Hematopoietic multipotent progenitor cell treated with erythropoietin and hydrocortisone succinate and interleukin-3 and kit ligand, for 6 days (in vitro differentiated cells): ENCODE results near the gene ARMC2.
A peak's percentile ranks its signal among the peaks of the same experiment; 100 is the strongest.

Source experiments
- DNase-seq: peaks from one replicate; pipeline ENCODE4 v3.0.0-alpha.2; 2015

The ARMC2 gene

DNA sequence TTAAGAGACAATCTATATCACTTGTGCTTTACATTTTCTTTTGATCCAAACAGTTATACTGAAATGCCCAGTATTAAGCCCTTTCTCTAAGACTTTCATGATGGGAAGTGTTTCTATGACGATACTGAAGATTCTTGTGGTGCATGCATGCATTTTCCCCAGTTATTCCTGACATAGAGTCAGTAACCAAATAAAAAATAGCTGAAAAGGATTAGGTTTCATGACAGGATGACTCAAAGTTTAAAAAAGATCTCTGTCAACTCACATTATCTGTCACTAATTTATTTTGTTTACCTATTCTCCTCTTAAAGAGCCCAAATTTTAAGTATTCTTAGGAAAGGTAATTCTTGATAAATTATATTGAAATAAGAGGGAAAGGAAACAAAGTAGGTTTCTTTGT is 148.0 kb downstream of the ARMC2 start:
- no peak for DNase-seq

DNA sequence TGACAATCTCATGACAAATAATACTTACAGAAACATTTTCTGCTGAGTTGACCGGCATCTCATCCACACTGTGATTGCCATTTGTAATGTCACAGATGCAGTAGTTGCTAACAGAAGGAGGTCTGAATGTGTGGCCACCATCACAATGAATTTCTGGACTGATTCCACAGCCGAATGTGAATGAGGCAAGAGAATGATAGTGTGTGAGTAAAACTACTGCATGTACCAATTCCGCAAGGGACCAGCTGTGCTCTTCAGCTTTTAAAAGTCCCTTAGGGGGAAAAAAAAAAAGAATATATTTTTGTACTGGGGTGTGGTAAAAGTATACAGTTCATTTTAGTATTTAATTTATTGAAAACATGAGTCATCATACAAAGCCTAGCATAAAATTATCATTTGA is 150.3 kb downstream of the ARMC2 start:
- no peak for DNase-seq

GRCh38 chr6:108999428-108999827 is 151.2 kb downstream of the ARMC2 start:
- no peak for DNase-seq

- no peak for DNase-seq
Observed at GRCh38 chr6:109000289-109000688, 152.1 kb downstream of the ARMC2 start.

- no peak for DNase-seq
Observed at GRCh38 chr6:109001291-109001894, 153.2 kb downstream of the ARMC2 start.

GRCh38 chr6:109002051-109002697 is 154.0 kb downstream of the ARMC2 start:
- DNase-seq, result no peak

DNA sequence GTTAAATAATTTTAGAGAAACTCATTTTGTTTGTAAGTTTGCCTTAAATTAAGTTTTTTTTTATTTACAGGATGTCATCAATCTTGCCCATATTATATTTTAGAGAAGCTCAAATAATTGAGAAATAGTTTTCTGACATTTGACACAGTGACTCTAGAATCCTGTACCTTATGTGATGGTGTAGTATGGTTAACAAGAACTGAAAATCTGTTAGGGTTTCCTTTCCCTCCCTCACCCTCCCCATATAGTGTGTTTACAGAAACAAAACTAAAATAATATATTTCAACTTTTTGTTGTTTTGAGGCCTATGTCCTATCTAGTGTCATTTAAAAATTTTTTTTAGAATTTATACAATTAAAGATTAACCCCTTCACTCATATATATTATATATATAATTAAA is 154.7 kb downstream of the ARMC2 start:
- DNase-seq, result no peak

DNA sequence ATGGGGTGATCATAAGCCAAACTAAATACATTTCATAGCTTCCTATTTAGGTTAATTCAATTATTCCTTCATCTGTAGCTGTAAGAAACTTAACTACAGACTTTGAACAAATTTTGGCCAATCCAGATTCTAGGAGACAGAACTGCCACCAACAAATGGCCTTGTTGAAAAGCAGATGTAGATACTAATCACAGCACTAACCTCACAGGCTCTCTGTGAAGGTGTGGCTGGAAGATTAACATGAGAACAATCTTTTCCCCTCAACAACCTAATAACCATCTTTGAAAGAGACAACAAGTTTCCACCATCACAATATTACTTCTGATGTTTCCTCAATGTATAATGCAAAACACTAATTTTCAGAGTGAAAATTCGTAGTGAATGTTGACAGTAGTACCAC is 158.6 kb downstream of the ARMC2 start:
- peak; percentile 52 for DNase-seq

- DNase-seq, result no peak
Observed at GRCh38 chr6:109007521-109007920, 159.3 kb downstream of the ARMC2 start.

DNA sequence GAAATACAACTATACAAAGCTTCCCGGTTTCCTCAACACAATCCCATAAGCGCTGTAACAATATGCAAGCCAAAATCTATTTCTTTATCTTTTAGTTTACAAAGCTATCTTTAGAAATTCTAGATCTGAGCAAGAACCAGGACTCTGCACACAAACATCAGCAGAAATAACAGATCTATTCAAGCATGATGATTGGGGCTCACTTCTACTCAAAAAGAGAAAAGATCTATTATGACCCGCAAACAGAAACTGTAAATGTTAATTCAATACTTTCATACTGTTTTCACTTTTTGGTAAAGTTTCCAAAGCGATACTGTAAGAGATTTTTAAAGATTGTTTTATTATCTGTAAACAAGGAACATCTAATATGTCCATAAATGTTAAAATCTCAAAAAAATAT is 159.8 kb downstream of the ARMC2 start:
- DNase-seq, result no peak

DNA sequence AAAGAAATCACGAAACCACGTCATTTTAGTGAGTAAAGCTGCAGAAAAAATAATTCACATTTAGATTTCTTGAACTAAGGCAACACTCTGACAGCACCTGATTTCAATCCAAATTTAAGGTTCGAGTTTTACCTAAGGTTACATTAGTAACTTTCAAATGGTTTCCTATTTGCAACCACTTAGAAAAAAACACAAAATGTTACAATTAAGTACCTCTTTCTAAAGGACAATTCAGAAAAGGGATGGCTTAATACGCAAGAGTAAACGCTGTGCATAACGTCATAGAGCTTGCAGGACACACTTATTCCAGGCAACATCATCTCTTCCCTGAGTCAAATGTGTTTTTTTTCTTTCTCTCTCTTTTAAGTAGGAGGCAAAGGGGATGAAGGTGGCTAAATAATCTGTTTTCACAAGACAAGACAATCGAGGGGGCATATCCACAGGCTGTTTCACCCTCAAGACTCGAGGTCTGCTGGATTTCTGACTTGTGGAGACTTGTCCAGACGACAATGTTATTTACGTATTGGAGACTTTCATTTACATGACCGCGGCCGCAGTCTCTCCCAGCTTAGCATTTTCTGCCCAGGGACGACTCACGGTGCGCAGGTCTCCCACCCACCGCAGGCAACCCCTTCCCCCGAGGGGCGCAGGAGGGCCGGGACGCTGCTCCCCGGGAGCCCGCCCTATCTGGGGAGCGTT is 160.5 kb downstream of the ARMC2 start:
- peak; percentile 62 for DNase-seq

DNA sequence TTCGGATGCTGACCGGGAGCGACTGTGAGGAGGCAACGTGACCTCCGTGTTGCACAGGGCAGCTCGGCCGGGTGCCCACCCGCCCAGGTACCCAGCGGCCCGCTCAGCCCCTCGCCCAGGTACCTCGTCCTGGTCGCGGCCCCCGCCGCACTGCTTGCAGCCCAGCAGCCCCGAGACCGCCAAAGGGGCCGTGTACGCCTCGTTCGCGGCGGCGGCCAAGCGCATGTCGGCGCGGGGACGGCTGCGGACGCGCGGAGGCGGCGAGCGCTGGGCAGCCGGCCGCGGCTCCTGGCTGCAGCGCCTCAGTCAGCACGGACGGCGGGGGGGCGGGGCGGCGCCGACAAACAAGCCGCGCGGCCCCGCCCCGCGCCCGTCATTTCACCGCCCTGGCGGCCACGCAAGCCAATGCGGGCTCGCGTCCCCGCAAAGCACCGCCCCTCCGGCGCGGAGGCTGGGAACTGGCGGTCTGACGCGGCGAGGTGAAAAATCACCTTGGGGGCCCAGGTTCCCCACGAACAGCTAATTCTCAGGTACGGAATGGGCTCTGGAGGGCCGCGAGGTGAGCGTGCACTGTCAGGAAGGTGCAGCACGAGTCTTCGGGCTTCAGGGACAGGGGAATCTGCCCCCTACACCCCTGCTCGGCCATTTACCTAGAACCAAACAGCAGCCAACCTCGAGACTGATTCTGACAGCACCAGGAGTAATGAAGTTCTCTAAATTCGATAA is 161.2 kb downstream of the ARMC2 start:
- peak; percentile 93 for DNase-seq

DNA sequence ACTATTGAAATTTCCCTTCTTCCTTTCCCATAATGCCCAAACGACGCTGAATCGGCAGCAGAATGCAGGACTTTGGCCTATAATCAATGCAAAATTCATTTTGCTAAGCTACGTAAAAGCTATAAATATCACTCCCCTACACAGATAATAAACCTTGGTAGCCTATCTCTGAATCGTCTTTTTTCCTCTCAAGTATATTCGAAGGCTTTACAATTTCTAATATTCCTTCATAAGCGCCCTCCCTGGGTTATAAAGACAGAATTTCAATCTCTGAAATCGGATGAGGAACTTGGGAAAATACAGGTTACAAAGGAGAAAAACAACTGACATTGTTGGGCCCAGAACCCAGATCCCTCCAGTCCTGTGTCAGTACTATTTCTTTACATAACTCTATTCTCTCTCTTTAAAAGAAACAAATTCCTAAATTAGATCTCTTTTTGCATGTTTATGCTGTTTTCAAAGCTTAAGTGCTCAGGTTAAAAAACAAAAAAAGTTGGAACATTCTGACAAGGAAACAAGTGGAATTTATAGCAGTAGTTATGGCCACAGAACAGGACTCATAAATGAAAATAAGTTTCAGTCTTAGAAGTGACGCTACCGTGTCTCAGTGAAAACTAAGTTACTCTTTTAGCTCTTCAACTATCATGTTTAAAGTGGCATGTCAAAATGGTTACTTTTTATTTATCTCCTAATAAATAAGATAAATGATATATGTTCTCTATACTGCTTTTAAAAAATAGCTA is 161.9 kb downstream of the ARMC2 start:
- no peak for DNase-seq

DNA sequence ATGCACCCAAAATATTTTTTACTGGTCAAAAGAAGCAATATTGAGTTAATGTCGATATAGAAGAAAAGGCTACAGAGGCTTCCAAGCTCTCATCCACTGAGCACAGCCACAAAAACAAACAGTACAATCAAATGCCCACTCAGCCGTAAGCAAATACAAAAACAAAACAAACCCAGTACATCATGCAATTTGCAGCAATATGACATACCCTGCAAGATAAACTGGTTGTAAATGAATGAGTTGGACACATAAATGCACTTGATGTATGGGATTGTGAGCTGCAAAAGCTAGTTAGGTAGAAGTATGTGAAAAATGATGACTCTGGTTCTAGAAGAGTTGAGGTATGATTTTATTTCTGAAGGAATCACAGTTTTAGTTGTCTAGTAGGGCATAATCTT is 162.5 kb downstream of the ARMC2 start:
- no peak for DNase-seq

GRCh38 chr6:109013656-109014305 is 165.6 kb downstream of the ARMC2 start:
- DNase-seq, result no peak

DNA sequence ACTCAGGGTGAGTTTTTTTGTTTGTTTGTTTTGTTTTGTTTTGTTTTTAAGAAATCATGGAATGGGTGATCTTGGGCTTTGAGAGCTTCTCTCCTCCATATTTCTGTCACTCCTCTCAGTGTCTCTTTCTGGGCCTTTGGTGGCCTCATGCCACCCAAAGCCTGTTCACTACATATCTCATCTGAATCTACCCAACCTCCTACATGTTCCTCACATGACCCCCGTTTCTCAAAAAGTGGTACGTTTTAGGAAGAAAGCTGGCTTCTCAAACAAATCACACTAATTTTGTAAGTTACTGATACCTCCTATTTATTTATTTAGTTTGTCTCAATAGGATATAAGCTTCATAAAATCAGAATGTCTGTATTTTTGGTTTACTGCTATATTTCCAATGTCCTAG is 166.4 kb downstream of the ARMC2 start:
- peak; percentile 49 for DNase-seq

DNA sequence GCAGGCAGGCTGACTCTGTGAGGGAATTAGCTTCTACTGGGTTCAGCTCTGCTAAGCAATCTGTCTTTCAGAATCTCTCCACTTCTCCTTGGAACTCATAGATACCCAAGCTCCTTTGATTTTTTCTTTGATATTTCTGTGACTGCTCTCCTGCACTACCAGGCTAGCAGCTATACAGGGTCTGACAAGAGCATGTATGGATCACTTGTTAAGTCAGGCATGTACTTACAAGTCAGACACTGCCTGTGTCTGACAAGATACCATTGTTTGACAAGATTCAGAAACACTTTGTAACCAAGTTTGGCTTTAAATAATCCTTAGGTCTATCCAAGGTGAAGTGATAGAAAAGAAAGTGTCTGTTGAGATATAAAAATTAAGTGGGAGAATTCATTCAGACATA is 167.0 kb downstream of the ARMC2 start:
- no peak for DNase-seq

GRCh38 chr6:109019911-109020310 is 171.7 kb downstream of the ARMC2 start:
- DNase-seq, result no peak

- DNase-seq, result no peak
Observed at GRCh38 chr6:109021870-109022269, 173.6 kb downstream of the ARMC2 start.

DNA sequence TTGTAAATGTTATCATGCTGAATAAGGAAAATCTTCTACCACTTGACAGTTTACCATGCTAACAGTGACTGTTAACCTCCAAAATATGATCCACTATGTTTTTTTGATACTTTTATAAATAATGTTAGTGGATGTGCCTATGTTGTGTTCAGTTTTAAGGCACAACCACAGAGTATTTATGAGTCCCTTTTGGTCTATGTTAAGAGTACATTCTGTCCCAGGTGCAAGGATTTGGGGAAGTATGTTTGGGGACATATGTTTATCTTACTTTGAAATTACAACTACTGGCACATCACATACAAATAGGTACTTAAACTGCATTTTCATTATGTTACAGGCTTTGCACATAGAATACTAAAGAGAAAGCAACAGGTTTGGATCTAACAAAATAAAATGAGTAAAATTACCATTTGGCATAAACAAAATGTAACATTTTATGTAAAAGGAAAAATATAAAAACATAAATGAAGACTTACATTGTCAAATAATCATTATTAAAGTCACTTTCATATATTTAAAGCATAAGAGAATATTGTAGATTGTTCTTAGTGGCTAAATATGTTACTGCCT is 175.2 kb downstream of the ARMC2 start:
- no peak for DNase-seq
